Activated CD4-positive, CD25-positive, alpha-beta regulatory T cell treated with anti-CD3 and anti-CD28 coated beads, Interleukin-2, amount 50 U/mL, for 16 hours (primary cell): Measurements from ENCODE around the gene GPR108.

Experiments used
- DNase-seq: peaks from one replicate; pipeline ENCODE4 v3.0.0-alpha.2; 2020; ENCODE audit warnings: low read depth, low spot score

GPR108 gene

GRCh38 chr19:6707011-6707657 is 30.2 kb downstream of the GPR108 start:
- no peak for DNase-seq

DNA sequence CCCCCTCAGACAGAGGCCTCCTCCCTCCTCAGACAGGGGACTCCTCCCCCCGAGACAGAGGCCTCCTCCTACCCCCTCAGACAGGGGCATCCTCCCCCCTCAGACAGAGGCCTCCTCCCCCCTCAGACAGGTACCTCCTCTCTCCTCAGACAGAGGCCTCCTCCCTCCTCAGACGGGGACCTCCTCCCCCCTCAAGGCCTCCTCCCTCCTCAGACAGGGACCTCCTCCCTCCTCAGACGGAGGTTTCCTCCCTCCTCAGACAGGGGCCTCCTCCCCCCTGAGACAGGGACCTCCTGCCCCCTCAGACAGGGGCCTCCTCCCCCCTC is 30.8 kb downstream of the GPR108 start:
- DNase-seq = no peak

- DNase-seq = no peak
These were observed 31.3 kb downstream of the GPR108 start for GRCh38 chr19:6705931-6706632.

- DNase-seq = no peak
These were observed 36.6 kb downstream of the GPR108 start for GRCh38 chr19:6700586-6701316.

DNA sequence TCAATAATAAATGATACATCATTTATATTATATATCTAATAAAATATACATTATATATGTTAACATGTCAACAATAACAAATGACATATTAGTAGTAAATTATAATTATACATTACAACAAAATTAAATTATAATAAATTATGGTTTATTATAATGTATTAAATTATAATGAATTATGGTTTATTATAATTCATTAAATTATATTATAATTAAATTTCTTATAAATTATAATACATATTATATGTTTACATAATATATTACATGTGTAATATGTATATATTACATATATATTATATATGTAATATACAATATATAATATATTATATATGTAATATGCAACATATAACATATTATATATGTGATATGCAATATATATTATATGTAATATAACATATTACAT is 37.4 kb downstream of the GPR108 start:
- no peak for DNase-seq

GRCh38 chr19:6697291-6697690 is 40.1 kb downstream of the GPR108 start:
- no peak for DNase-seq

DNA sequence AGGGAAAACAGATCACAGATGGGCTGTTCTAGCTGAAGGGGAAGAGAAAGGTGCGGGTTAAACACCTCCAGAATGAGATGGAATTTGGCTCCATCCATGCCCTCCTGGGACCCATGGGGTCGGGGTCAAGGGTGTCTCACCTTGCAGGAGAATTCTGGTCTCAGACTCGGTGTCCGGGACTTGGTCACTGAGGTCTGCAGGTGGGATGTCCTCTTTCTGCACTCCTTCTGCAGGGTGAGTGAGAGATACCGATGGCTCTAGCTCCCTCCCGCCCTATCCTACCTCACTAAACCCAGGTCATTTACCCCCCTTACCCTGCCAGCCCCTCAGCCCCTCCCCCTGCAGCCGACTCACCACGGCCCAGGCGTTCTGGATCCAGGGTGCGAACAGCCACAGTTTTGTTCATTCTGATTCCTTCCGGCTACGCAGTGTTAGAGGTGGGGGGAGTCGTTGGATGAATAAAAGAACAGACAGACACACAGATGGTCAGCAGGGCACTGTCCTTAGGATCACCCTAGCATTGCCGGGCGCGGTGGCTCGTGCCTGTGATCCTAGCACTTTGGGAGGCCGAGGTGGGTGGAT is 41.0 kb downstream of the GPR108 start:
- no peak for DNase-seq

GRCh38 chr19:6694147-6694815 is 43.1 kb downstream of the GPR108 start:
- DNase-seq = no peak

- DNase-seq = no peak
These were observed 43.7 kb downstream of the GPR108 start for GRCh38 chr19:6693681-6694080.

DNA sequence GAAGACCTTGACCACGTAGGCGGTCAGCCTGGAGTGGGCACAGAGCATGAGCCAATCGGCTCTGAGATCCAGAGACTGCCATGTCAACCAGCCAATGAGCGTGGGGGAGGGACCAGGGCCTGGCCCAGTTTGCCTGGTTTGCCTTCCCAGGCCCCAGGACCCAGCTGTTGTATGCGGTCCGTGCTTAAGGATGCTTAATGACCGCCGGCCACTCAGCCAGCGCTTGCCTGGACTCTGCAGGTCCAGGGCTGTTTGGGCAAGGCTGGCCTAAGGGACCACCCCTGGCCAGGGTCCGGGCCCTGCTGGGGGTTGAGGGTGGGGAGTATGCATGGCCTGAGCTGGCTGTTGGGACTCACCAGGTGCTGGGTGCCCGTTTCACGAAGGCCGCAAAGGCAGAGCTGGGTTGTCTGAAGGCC is 44.3 kb downstream of the GPR108 start:
- DNase-seq = no peak

DNA sequence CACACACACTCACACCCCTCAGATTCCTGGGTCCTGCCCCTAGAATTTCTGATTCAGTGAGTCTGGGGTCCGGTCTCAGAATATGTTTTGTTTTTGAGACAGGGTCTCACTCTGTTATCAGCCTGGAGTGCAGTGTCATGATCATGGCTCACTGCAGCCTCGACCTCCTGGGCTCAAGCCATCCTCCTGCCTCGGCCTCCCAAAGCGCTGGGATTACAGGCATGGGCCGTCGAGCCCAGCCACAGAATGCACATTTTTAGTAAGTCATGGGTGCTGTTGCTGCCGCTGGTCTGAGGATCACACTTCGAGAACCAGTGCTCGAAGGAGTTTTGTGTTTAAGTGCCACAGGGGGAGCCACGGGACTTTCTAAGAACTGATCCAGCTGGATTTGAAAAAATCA is 45.4 kb downstream of the GPR108 start:
- no peak for DNase-seq

GRCh38 chr19:6691342-6691741 is 46.0 kb downstream of the GPR108 start:
- no peak for DNase-seq

GRCh38 chr19:6690160-6690885 is 47.1 kb downstream of the GPR108 start:
- DNase-seq = no peak

DNA sequence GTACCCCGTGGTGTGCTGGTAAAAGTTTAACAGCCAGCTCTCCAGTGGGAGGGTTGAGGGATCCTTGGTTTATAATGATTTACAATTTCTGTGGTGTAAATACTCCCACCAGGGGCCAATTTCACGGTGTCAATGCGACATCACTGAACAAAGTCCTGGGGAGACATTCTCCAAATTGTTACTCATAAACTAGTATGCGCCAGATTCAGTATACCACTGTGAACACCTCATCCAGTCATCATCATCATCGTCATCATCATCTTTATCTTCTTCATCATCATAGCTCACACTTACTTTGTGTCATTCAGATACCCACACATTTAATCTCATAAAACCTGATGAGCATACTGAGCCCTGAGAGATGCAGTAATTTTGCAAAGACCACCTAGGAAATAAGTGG is 50.3 kb downstream of the GPR108 start:
- DNase-seq = no peak

DNA sequence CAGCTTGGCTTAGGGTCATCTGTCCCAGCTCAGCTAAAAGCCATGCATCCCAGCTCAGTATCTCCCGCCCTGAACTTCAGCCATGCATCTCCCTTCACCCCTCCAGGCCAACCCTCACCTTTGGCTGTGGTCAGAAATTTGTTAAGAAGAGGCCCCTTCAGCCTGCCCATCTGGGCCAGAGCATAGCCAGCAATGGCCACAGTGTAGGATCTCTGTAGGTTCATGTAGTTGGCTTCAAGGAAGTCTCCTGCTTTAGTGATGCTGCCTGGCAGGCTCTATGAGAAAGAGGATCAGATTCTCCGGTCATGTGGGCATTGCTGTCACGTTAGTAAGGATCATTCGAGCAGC is 50.8 kb downstream of the GPR108 start:
- DNase-seq = no peak

DNA sequence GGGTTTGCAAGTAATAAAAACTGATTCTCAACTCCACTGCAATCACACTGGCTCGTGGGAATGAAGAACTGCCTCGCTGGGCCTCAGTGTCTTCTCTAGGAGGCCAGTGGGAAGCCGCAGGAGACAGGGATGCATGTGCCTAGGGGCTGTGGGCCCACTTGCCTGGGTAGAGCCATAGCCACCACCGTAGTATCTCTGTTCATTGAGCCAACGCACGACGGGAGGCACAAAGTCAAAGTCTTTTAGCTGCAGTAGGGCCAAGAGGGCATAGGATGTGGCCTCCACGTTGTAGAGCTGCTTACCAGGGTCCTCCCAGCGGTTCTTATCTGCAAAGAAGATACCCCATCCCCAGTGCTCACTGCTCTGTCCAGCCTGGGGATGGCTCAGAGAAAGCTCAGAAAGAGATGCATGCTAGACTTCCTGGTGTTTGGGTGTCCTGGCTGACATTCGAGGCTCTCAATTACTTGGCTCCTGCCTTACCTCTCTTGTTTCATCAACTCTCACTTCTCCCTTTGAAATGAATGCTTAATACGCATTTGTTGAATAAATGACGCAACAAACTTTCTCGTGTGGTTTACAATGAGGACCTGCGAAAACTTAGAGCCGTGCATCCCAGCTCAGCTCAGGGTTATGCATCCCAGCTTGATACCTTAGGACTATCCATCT is 51.3 kb downstream of the GPR108 start:
- DNase-seq = no peak

- DNase-seq = no peak
These were observed 51.9 kb downstream of the GPR108 start for GRCh38 chr19:6685482-6685881.

GRCh38 chr19:6683971-6684370 is 53.4 kb downstream of the GPR108 start:
- DNase-seq = no peak

DNA sequence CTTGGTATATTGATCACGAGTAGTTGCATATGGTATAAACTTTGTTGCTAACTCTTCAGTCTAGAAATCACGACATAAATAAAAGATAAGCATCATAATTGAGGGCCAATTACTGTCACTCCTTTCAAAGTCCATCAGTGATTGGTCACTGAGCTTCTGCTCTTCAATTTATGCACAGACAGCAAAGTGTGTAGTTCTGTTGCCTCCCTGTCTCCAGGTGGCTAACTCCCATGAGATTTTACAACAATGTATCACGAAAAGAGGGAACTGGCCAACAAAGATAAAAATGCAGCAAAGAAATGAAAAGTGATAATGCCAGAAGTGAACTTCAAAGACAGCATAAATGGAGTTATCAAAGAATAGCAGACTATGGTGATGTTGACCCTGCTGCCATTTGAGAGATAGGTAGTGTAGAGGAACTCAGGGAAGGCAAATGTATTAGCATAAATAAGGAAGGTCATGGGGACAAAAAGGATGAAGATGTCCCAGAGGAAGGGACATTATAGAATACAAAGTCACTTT is 54.7 kb downstream of the GPR108 start:
- no peak for DNase-seq

GRCh38 chr19:6680141-6680540 is 57.2 kb downstream of the GPR108 start:
- DNase-seq = no peak
